Panc1 (cell line): ENCODE data around the gene GNA12. TPM values are rescaled to one million over a fixed set of nuclear protein-coding genes. Genes with fewer than 3 reads are reported as not detected.

Experiments used
- ATAC-seq: fragments of 200-7000 bp; cut with Tn5 transposase; 2 replicates; pipeline ENCODE4 v1.9.1; 2020; ENCODE audit warnings: mild to moderate bottlenecking, moderate library complexity
- BruUV-seq: library from RNA; stranded (reverse); fragments of 400-500 nt; replicated peaks from 2 replicates; lab custom pipeline; 2021; lab: Mats Ljungman, UMichigan
- CTCF ChIA-PET: fragments of 300-600 bp; sonication (Branson Sonifier 250); formaldehyde crosslinking; loops from one replicate; lab custom pipeline; 2022; ENCODE audit warnings: antibody characterized with exemption; lab: Charles Lee
- POLR2A ChIA-PET: fragments of 300-600 bp; sonication (Branson Sonifier 250); formaldehyde crosslinking; loops from one replicate; lab custom pipeline; 2022; ENCODE audit warnings: antibody characterized with exemption; lab: Charles Lee
- DNase-seq: peaks from one replicate; pipeline ENCODE4 v3.0.0-alpha.2; 2010; ENCODE audit warnings: low read depth, low spot score
- H3K27ac ChIP-seq: 2 replicates; pipeline ENCODE4 v1.5.1; 2011; ENCODE audit warnings: mild to moderate bottlenecking, low read length, inconsistent platforms
- H3K27me3 ChIP-seq: fragments of 200-500 bp; sonication (Bioruptor generic); 2 replicates; pipeline ENCODE4 v1.6.0; 2014; ENCODE audit warnings: low read length, inconsistent platforms; ENCODE audit not compliant: control insufficient read depth, insufficient read depth
- H3K36me3 ChIP-seq: fragments of 200-500 bp; sonication (Bioruptor generic); 2 replicates; pipeline ENCODE4 v1.5.1; 2014; ENCODE audit warnings: inconsistent platforms, mild to moderate bottlenecking, low read length, moderate library complexity; ENCODE audit not compliant: control insufficient read depth, insufficient read depth
- H3K4me1 ChIP-seq: 2 replicates; pipeline ENCODE4 v1.5.1; 2011; ENCODE audit warnings: inconsistent platforms, mild to moderate bottlenecking, low read length, moderate library complexity; ENCODE audit not compliant: control insufficient read depth, insufficient read depth
- H3K4me3 ChIP-seq, 2 experiments: 2 replicates each; pipeline ENCODE4 v1.5.1; 2011 to 2012; ENCODE audit warnings: low read depth in 2 of 2, low read length in 2 of 2, mild to moderate bottlenecking in 2 of 2, inconsistent platforms in 1 of 2, moderate library complexity in 1 of 2
- H3K9me3 ChIP-seq: fragments of 200-500 bp; sonication (Bioruptor generic); 2 replicates; pipeline ENCODE4 v1.5.1; 2014; ENCODE audit warnings: low read depth, mild to moderate bottlenecking, inconsistent platforms, low read length, moderate library complexity; ENCODE audit not compliant: control insufficient read depth, insufficient read depth
- CTCF ChIP-seq: fragments of 450-650 bp; IDR thresholded peaks from 2 replicates; pipeline ENCODE4 v1.5.1; 2017; ENCODE audit warnings: mild to moderate bottlenecking
- POLR2AphosphoS5 ChIP-seq: IDR thresholded peaks from 2 replicates; pipeline ENCODE4 v1.6.1; 2012; ENCODE audit warnings: mild to moderate bottlenecking, low read depth, low read length, moderate library complexity
- REST ChIP-seq, 2 experiments: IDR thresholded peaks; 2 replicates each; pipeline ENCODE4 v1.6.1; 2011 to 2012; ENCODE audit warnings: low read depth in 2 of 2, control low read depth in 1 of 2, low read length in 1 of 2, mild to moderate bottlenecking in 1 of 2, moderate library complexity in 1 of 2; ENCODE audit not compliant: insufficient read depth in 1 of 2
- SIN3A ChIP-seq: IDR thresholded peaks from 2 replicates; pipeline ENCODE4 v1.6.1; 2012; ENCODE audit warnings: low read depth, mild to moderate bottlenecking, low read length, moderate library complexity, borderline replicate concordance; ENCODE audit not compliant: insufficient read depth
- TCF7L2 ChIP-seq: IDR thresholded peaks from 2 replicates; pipeline ENCODE4 v1.6.1; 2011; ENCODE audit warnings: mild to moderate bottlenecking, low read depth, low read length, inconsistent platforms
- in situ Hi-C: cut with HindIII; loops from 2 replicates; pipeline ENCODE4 v1.10.0; 2016; ENCODE audit warnings: low sequenced_read_pairs, low pct_unique_long_range_greater_than_20kb
- intact Hi-C: fragments of 100-400 bp; cut with micrococcal nuclease; formaldehyde crosslinking; loops from one replicate; pipeline ENCODE4 v1.10.0; 2022; ENCODE audit not compliant: unreplicated experiment
- total RNA-seq: library from RNA; stranded (reverse); gene quantifications from one replicate; pipeline ENCODE4 v1.2.1, GENCODE V29; 2021; ENCODE audit not compliant: unreplicated experiment

GNA12 gene
- total RNA-seq, 1 experiment from 2014 or later: 139 TPM

- peaks cover 10% of the 10 kb centered on the region; the same call in 1 of the 2 replicates for H3K36me3 ChIP-seq
- H3K27me3 ChIP-seq: no peaks in the 10 kb centered on the region
- in situ Hi-C loops: no loop called here
- H3K4me3 ChIP-seq: no peak overlapping the region
- POLR2A ChIA-PET: interaction anchor here (0.6 kb wide), 1 partner anchor 816 kb away, joined by 13 read pairs; no protein-coding TSS in a partner anchor
- H3K9me3 ChIP-seq: no peaks in the 10 kb centered on the region
- no peak for DNase-seq
- CTCF ChIA-PET: no interaction called here
- intact Hi-C loops: no loop called here
- H3K27ac ChIP-seq: no peak overlapping the region
- H3K4me1 ChIP-seq: no peaks in the 10 kb centered on the region
- ATAC-seq: no peak
- TF ChIP-seq TCF7L2 (no peak), REST (IDR thresholded peaks at IDR 0.05; ENCODE audit: insufficient read depth in 1 of 2, low read depth in 2 of 2, low read length in 1 of 2) (no peak), SIN3A (no peak), CTCF (no peak), POLR2AphosphoS5 (no peak)
- no TSS peak for BruUV-seq
Measured at GRCh38 chr7:2779051-2779450, 65.1 kb downstream of the GNA12 start.

GRCh38 chr7:2777898-2778535, 66.1 kb downstream of the GNA12 start:
- Histone ChIP-seq H3K4me1 (no peaks in the 10 kb centered on the region), H3K4me3 (no peak overlapping the region), H3K36me3 (peaks cover 10% of the 10 kb centered on the region; the same call in 1 of the 2 replicates), H3K27me3 (no peaks in the 10 kb centered on the region), H3K9me3 (no peaks in the 10 kb centered on the region), H3K27ac (peak overlapping the region; percentile 12; the same call in 1 of the 2 replicates)
- intact Hi-C loops: no loop called here
- TF ChIP-seq REST (IDR thresholded peaks at IDR 0.05; ENCODE audit: insufficient read depth in 1 of 2, low read depth in 2 of 2, low read length in 1 of 2) (no peak), CTCF (no peak), TCF7L2 (no peak), SIN3A (no peak), POLR2AphosphoS5 (no peak)
- ATAC-seq (no peak), DNase-seq (no peak)
- ChIA-PET CTCF (no interaction called here), POLR2A (no interaction called here)
- in situ Hi-C loops: no loop called here
- no TSS peak for BruUV-seq
